Measurements from ENCODE around the gene HOXB3.

HOXB3 gene

DNA sequence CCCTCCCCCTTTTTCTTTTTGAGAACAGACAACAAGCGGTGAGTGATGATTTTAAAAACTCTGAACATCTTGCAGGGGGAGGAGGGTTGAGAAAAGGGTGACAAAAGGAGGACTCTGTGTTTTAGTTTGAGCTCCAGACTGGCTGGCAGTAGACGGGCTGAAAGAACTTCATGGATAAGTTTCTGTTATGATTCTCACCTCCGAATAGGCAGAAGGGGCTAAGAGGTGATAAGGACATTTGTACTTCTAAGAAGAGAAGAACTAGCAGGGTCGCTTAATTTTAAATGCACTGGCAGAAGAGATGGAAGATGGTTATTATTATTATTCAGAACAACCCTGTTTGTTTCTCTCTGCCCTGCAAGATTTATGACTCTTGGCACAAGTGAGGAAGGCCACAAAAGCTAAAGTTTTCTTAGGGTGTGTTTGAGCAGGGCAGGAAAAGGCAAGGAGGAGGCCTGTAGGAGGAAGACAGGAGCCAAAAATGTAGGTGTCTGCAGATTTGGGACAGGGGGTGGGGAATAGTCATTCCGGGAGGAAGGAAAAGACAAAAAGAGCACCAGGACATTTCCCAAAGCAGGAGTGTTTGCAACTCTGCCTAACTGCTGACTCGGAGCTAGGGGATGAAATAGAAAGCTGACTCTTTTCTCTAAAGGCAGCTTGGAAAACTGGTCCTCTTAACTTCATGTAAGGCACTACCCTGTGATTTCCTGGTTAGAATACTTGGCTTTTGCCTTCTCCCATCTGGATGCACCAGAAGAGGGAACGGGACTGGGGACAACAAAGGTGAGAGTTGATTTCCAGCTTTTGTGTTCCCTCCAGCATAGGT is 33.3 kb downstream of the HOXB3 start:
- TF ChIP-seq, protein P1, sequence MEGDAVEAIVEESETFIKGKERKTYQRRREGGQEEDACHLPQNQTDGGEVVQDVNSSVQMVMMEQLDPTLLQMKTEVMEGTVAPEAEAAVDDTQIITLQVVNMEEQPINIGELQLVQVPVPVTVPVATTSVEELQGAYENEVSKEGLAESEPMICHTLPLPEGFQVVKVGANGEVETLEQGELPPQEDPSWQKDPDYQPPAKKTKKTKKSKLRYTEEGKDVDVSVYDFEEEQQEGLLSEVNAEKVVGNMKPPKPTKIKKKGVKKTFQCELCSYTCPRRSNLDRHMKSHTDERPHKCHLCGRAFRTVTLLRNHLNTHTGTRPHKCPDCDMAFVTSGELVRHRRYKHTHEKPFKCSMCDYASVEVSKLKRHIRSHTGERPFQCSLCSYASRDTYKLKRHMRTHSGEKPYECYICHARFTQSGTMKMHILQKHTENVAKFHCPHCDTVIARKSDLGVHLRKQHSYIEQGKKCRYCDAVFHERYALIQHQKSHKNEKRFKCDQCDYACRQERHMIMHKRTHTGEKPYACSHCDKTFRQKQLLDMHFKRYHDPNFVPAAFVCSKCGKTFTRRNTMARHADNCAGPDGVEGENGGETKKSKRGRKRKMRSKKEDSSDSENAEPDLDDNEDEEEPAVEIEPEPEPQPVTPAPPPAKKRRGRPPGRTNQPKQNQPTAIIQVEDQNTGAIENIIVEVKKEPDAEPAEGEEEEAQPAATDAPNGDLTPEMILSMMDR (IDR thresholded peaks at IDR 0.05; ENCODE audit: extremely low read depth, missing control alignments) = no peak
- no peak for DNase-seq (ENCODE audit: low spot score)

DNA sequence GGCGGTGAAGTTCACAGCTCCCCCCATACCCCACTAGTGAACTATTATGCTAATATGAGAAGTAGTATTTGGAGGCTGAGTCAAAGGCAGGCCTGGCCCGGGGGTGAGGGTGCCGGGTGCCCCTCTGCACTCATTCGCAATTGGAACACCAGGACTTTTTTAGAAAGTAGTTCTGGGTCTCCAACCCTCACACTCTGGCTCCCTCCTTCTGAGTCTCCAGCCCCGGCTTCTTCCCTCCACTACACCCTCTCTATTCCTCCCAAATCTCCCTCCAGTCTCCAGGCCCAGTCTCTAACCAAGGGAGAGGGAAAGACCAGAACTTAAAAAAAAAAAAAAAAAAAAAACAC is 33.8 kb downstream of the HOXB3 start:
- DNase-seq (ENCODE audit: low spot score) = no peak
- TF ChIP-seq, protein P1 (IDR thresholded peaks at IDR 0.05; ENCODE audit: extremely low read depth, missing control alignments) = no peak

DNA sequence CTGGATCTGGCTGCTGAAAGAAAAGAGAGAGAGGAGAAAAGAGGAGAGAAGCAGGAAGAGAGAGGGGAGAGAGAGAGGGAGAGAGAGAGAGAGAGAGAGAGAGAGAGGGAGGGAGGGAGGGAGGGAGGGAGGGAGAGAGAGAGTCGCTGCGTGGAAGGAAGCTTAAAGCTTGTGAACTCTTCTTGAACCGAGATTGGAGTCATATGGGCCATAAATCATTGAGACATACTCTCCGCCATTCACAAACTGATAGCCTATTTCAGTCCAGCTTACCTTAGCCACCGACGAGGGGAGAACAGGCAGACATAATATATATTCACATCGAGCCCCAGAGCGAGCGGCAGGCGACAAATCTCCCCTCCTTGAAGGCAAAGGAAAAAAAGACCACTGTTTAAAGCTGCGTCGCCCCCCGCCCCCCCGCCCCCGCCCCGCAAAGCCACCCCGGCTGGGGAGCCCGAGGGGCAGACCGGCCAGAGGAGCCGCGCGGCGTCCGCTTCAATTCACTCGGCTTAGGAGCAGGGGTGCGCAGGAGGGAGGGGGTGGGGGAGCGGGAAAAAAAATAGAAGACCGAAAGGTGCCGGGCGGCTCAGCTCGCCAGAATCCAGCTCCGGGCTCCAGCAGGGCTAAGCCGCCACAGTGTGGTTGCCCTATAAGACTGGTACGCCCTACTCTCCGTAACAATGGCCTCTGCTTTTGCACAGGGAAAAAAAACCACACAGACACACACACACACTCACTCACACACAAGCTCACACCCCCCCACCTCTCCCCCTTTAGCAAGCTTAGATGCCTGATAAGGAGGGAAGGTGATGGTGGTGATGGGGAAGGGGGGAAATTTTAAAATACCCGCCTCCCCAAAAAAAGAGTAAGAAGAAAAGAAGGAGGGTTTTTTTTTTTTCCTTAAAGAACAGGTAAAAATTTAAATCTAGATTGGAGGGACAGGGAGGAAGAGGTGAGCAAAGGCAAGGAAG is 34.5 kb downstream of the HOXB3 start:
- DNase-seq (ENCODE audit: low spot score) = peak; percentile 76
- TF ChIP-seq, protein P1 (IDR thresholded peaks at IDR 0.05; ENCODE audit: extremely low read depth, missing control alignments) = no peak

DNA sequence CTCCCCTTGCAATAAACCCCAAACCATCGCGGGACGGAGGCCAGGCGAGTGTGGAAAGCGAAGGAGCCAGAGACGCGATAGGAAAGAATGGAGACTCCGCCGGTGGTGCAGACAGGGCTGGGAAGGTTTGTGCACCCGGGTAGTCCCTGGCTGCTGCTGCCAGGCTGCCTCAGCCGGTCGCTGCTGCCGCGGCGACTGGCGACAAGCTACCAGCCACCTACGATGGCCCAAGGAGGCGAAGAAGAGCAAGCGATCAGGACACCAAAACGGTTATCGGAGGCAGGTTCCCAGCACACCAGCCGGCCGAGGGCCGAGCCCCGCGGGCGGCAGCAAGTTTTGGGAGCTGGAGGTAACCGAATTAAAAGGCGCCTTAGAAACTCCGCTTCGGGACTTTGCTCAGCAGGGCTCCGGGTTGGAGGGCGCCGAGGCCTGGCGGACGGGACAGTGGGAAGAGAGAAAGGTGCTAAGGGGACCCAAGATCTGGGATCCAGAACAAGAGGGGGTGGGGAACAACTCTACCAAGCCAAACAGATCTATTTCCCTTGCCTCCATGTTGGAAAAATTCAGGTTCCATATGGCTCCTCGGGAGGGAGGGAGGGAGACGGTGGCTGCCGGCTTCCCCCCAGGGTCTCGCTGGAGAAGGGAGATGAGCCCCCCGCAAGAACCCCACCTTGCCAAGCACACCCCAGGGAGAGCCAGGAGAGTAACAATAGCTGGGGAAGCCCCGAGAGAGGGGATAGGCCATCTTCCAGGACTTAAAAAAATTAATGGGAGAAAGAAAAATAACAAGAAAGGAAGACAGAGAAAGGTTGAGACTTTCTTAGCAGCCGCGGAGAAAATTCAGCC is 35.4 kb downstream of the HOXB3 start:
- DNase-seq (ENCODE audit: low spot score) = no peak

DNA sequence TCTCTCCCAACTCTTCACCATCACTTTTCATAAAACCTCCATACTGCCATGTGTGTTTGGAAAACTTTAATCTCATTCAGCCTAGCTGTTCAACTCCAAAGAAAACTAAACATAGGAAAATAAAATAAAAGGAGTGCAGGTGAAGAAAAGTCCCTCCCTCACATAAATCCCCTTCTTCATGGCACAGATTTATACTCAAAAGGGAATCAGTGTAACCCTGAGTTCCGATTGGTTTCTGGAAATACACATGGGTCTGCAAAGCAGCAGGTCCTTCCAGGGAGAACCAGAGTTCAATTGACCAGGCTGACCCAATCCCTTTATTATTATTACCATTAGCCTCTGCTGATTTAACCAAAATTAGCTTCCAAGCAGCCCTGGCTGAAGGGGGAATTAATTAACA is 36.2 kb downstream of the HOXB3 start:
- no peak for DNase-seq (ENCODE audit: low spot score)
- TF ChIP-seq, protein P1 (IDR thresholded peaks at IDR 0.05; ENCODE audit: extremely low read depth, missing control alignments) = no peak

More for the DNA sequence above, 35.4 kb downstream of the HOXB3 start:
- TF ChIP-seq, protein P1 (IDR thresholded peaks at IDR 0.05; ENCODE audit: extremely low read depth, missing control alignments) = no peak

DNA sequence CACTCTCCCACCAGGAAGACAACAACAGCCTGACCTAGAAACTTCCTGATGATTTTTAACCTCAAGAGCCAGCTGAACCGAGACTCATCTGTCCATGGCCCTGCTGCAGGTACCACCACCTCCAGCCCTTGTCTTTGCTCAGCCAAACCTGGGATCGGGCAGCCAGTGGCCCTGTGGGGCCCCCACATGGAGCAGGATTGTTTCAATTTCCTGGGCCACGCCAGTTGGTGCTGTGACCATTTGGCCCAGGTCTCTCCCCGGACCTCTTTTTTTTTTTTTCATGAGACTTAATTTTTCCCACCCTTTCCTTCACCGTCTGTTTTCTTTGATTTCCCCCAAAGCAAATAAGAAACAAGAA is 36.9 kb downstream of the HOXB3 start:
- no peak for DNase-seq (ENCODE audit: low spot score)
- TF ChIP-seq, protein P1 (IDR thresholded peaks at IDR 0.05; ENCODE audit: extremely low read depth, missing control alignments) = no peak
